Neural cell (in vitro differentiated cells): ENCODE data around the gene FAM9C.

Source experiments
- CTCF ChIP-seq: fragments of 450-650 bp; IDR thresholded peaks from 2 replicates; pipeline ENCODE4 v1.5.1; 2014; ENCODE audit warnings: antibody characterized with exemption, mild to moderate bottlenecking, moderate library complexity; ENCODE audit not compliant: poor library complexity, severe bottlenecking
- EP300 ChIP-seq: fragments of 450-650 bp; conservative IDR thresholded peaks from 2 replicates; pipeline ENCODE4 v1.6.1; 2014; ENCODE audit warnings: antibody characterized with exemption, mild to moderate bottlenecking, moderate library complexity; ENCODE audit not compliant: poor library complexity, severe bottlenecking
- EZH2 ChIP-seq: fragments of 200-600, 300-800 bp; shearing (Covaris generic), sonication (generic); IDR thresholded peaks from 2 replicates; pipeline ENCODE4 v1.6.1; 2014; ENCODE audit warnings: antibody characterized with exemption, low read length, borderline replicate concordance, mild to moderate bottlenecking; ENCODE audit not compliant: insufficient read depth, poor library complexity, severe bottlenecking
- MXI1 ChIP-seq: fragments of 450-650 bp; conservative IDR thresholded peaks from 2 replicates; pipeline ENCODE4 v1.6.1; 2014; ENCODE audit warnings: antibody characterized with exemption, mild to moderate bottlenecking; ENCODE audit not compliant: poor library complexity, severe bottlenecking
- POLR2AphosphoS5 ChIP-seq: IDR thresholded peaks from 2 replicates; pipeline ENCODE4 v1.6.1; 2012
- RAD21 ChIP-seq: fragments of 450-650 bp; conservative IDR thresholded peaks from 2 replicates; pipeline ENCODE4 v1.6.1; 2014; ENCODE audit warnings: antibody characterized with exemption, mild to moderate bottlenecking, moderate library complexity
- REST ChIP-seq: IDR thresholded peaks from 2 replicates; pipeline ENCODE4 v1.6.1; 2012; ENCODE audit warnings: borderline replicate concordance
- SMC3 ChIP-seq: fragments of 450-650 bp; conservative IDR thresholded peaks from 2 replicates; pipeline ENCODE4 v1.6.1; 2014; ENCODE audit warnings: antibody characterized with exemption, mild to moderate bottlenecking, moderate library complexity; ENCODE audit not compliant: poor library complexity
- TAF1 ChIP-seq: IDR thresholded peaks from 2 replicates; pipeline ENCODE4 v1.6.1; 2012; ENCODE audit warnings: low read depth

GRCh38 chrX:13091111-13091765 is 46.8 kb upstream of the FAM9C start:
- TF ChIP-seq EP300 (no peak), CTCF (no peak), RAD21 (no peak), REST (no peak), EZH2 (no peak), POLR2AphosphoS5 (no peak), SMC3 (no peak), TAF1 (no peak), MXI1 (no peak)
